HG03280 (cell line): ENCODE measurements around the gene INTS1.
A peak's percentile ranks its signal among the peaks of the same experiment; 100 is the strongest.

Source experiments
- ATAC-seq: cut with Tn5 transposase; IDR thresholded peaks from one replicate; pipeline ENCODE4 v1.9.1; 2021; ENCODE audit warnings: mild to moderate bottlenecking, moderate library complexity; ENCODE audit not compliant: unreplicated experiment

The INTS1 gene

GRCh38 chr7:1492640-1493039 lies 11.5 kb downstream of the INTS1 start:
- ATAC-seq: no peak

- ATAC-seq: no peak
Observed at GRCh38 chr7:1492221-1492620, 12.0 kb downstream of the INTS1 start.

GRCh38 chr7:1490837-1491236 lies 13.4 kb downstream of the INTS1 start:
- ATAC-seq: no peak

- no peak for ATAC-seq
Observed at GRCh38 chr7:1489336-1489735, 14.9 kb downstream of the INTS1 start.

- no peak for ATAC-seq
Observed at GRCh38 chr7:1488016-1488415, 16.2 kb downstream of the INTS1 start.

DNA sequence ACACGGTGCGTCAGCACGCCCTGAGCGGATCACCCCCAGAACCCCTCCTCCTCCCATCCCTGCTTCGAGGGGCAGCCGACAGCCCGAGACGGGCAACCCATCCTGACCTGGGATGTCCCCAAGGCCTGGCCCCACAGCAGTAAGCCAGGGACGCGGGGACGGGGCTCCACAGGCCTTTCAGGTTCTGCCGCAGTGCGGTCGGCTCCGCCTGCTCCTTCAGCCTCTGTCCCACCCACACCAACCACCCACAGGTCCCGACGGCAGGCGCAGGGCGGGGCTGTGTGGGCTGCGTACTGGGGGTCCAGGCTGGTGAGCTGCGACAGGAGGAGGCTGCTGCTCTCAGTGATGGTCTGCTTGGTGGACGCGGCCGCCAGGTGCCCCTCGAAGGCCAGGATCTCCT lies 16.7 kb downstream of the INTS1 start:
- ATAC-seq: no peak

- no peak for ATAC-seq
Observed at GRCh38 chr7:1486571-1486970, 17.6 kb downstream of the INTS1 start.

GRCh38 chr7:1485156-1485555 lies 19.0 kb downstream of the INTS1 start:
- no peak for ATAC-seq

GRCh38 chr7:1484569-1484968 lies 19.6 kb downstream of the INTS1 start:
- ATAC-seq: no peak

DNA sequence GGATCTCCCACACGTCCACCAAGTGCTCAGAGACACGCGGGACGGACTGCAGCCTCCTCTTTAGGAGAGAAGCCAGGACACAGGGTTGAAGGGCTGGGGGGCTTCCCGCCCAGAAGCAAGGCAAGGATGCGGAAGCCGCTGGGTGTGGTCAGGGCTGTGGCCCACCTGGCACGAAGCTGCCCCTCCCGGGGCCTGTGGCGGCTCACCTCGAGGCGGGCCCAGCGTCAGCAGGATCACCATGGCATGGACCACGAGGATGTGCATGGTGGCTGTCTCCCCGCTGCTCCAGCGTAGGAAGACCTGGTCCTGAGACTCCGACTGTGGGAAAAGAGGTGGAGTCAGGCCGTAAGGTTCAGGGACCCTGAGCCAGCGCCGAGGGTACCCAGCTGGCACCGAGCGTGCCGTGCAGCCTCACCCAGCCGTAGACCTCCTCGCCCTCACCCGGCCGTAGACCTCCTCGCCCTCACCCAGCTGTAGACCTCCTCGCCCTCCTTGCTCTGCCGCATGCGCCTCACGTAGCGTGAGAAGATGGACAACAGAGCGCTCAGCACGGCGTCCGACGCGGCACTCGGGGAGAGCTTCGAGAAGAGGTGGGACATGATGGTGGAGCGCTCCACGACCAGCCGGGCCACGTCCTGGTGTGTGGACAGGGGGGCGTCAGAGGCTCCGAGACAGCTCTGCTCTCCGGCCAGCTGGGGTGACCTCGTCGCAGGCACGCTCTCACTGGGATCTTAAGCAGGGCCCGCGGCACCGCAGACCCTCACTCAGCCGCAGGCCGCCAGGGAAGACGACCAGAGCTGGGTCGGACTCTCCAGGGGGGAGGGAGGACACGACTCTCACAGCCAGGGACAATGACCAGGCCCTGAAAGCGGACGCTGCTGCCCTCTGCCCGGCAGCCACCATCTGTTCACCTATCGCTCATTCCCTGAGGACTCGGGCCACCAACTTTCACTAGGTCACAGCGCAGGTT lies 20.4 kb downstream of the INTS1 start:
- ATAC-seq: no peak

- no peak for ATAC-seq
Observed at GRCh38 chr7:1483079-1483478, 21.1 kb downstream of the INTS1 start.

DNA sequence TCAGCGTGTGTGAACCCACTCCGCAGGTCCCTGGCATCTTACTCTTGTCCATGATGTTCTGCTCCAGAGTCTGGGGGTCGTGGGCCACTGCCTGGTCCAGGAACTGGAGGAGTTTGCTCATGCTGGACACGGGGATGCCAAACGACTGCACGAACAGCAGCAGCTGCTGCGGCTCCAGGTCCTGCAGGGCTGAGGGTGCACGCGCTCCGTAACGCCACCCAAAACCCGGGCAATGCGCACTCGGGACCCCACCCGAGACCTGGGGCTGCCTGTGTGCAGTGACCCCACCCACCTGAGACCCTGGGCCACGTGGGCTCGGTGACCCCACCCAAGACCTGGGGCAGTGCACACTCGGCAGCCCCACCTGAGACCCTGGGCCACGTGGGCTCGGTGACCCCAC lies 22.9 kb downstream of the INTS1 start:
- no peak for ATAC-seq

DNA sequence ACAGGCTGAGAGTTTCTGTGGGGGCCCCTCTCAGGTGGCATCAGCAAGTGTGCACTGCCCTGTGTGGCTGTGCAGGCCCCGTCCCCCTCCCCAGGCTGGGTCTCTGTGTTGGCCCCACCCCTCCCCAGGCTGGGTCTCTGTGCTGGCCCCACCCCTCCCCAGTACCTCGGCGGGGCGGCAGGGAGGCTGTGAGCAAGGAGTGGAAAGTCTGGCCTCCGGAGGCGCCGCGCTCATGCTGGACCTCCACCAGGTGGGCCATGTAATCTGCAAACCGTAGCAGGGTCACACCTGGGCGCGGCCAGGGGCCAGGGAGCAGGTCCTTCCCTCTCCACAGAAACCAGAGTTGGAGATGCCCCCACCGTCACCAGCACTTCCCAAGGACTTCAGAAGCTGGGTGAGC lies 23.5 kb downstream of the INTS1 start:
- ATAC-seq: no peak

DNA sequence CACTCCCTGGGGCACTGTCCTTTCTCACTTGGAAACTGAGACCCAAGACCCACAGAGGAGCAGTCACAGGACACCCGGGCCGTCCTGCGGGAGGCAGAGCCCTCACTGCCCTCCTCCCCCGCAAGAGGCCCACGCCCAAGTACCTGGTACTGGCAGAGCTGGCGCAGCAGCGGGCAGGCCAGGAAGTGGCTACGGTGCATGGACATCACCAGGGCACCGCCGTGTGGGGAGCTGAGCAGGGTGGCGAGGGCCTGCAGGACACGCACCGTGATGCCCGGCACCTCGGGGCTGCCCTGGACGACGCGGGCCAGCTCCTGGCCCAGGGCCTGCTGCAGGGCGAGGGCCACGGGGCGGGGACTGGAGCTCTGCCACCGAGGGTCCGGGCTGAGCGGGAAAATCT lies 24.9 kb downstream of the INTS1 start:
- ATAC-seq: no peak

- no peak for ATAC-seq
Observed at GRCh38 chr7:1478480-1478879, 25.7 kb downstream of the INTS1 start.

DNA sequence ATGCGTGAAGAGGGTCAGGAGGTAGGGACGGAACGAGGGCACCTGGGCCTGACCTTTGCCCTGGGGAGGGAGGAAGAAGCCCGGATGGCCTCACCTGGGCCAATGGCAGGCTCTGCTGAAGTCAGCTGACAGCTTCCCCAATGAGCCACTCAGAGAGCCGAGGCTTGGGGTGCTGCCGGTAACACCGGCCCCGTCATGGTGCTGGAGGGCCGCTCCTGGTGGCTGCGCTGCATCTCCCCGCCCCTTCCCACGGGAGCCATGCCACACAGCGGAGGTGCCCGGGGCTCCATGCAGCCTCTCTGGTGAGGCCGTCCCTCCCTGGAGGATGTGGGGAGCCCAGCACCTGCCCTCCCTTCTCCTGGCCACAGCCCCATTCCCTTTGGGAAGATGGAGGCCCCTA lies 27.3 kb downstream of the INTS1 start:
- ATAC-seq: no peak

- no peak for ATAC-seq
Observed at GRCh38 chr7:1475991-1476390, 28.2 kb downstream of the INTS1 start.

DNA sequence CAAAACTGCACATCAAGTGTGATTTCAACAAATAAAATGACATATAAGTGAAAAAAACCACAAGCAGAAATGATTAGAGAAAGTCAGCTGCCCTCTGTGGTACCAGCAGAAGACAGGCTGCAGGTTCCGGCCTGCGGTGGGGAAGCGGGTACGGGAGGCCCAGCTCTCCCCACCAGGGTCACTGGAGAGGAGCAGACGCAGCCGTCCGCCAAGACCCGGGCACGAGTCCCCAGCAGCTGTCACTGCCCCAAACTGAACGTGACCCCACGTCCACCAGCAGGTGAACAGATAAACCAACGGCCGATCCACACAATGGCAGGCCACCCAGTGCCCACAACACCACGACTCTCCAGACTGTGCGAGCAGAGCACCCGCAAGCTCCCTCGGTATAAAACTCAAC lies 28.8 kb downstream of the INTS1 start:
- ATAC-seq: no peak

GRCh38 chr7:1474736-1475135 lies 29.5 kb downstream of the INTS1 start:
- no peak for ATAC-seq

DNA sequence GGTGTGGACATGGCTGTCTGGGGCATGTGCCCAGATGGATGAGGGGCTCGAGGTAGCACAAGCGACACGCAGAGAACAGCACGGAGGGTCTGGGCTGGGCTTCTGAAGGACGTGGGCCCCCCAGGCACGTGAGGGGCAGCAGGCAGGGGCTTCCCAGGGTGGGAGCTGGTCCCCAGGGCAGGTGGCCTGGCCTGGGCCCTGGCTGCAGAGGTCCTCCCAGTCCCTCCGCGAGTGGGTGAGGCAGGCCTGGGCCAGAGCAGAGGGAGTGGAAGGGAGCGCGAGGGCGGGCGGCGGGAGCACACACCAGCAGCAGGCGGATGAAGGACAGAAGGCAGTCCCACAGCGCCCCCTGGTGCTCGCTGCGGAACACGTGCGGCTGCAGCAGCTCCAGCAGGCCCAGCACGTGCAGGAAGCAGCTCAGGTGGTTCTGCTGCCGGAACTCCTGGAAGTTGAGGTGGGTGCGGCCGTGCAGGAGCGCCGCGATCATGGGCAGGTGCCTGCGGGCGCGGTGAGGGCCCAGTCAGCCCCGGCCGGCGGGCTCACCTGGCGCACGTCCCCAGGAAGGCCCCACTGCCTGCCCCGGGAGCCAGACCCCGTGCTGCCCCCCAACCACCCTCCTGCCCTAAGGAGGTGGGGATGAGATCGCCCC lies 30.2 kb downstream of the INTS1 start:
- peak; percentile 51 for ATAC-seq

- ATAC-seq: no peak
Observed at GRCh38 chr7:1470901-1471300, 33.3 kb downstream of the INTS1 start.

GRCh38 chr7:1468643-1469298 lies 35.4 kb downstream of the INTS1 start:
- no peak for ATAC-seq
